Measurements from ENCODE around the gene SLC28A2.
"Not testable (repeated sequence)": the region's sequence is repeated elsewhere in the genome, so short reads cannot be mapped to it uniquely, and the experiment has no call there.

Gene SLC28A2

GRCh38 chr15:45225506-45226273 lies 26.3 kb upstream of the SLC28A2 start:
- TF ChIP-seq ZFX (IDR thresholded peaks at IDR 0.05) (no peak), CTCF (conservative IDR thresholded peaks at IDR 0.05) (no peak; the same call in 1 of the 2 replicates)
- H3K27ac ChIP-seq = no peak overlapping the region

- H3K27ac ChIP-seq = no peak overlapping the region
- TF ChIP-seq CTCF (conservative IDR thresholded peaks at IDR 0.05) = no peak
- TF ChIP-seq ZFX (IDR thresholded peaks at IDR 0.05) = no peak
Observed at GRCh38 chr15:45228931-45229330, 23.1 kb upstream of the SLC28A2 start.

GRCh38 chr15:45230245-45230965 lies 21.6 kb upstream of the SLC28A2 start:
- TF ChIP-seq ZFX (IDR thresholded peaks at IDR 0.05) (no peak), CTCF (conservative IDR thresholded peaks at IDR 0.05) (no peak)

GRCh38 chr15:45231132-45231531 lies 20.9 kb upstream of the SLC28A2 start:
- no peak overlapping the region for H3K27ac ChIP-seq
- TF ChIP-seq CTCF (conservative IDR thresholded peaks at IDR 0.05) (no peak), ZFX (IDR thresholded peaks at IDR 0.05) (no peak)

More at GRCh38 chr15:45230245-45230965, 21.6 kb upstream of the SLC28A2 start:
- no peak overlapping the region for H3K27ac ChIP-seq

GRCh38 chr15:45231864-45232562 lies 20.0 kb upstream of the SLC28A2 start:
- no peak overlapping the region for H3K27ac ChIP-seq
- TF ChIP-seq ZFX (IDR thresholded peaks at IDR 0.05) (no peak), CTCF (conservative IDR thresholded peaks at IDR 0.05) (no peak)

- no peak overlapping the region for H3K27ac ChIP-seq
- TF ChIP-seq ZFX (IDR thresholded peaks at IDR 0.05) = no peak
Observed at GRCh38 chr15:45234562-45235235, 17.3 kb upstream of the SLC28A2 start.

- H3K27ac ChIP-seq = not testable (repeated sequence)
Observed at GRCh38 chr15:45236806-45237205, 15.2 kb upstream of the SLC28A2 start.

GRCh38 chr15:45242289-45242688 lies 9.7 kb upstream of the SLC28A2 start:
- TF ChIP-seq CTCF (conservative IDR thresholded peaks at IDR 0.05) = no peak
- no peak overlapping the region for H3K27ac ChIP-seq
